DND-41 (cell line): ENCODE data around the gene PPFIBP1.

Experiments used
- ATAC-seq: fragments of 200-7000 bp; cut with Tn5 transposase; 3 replicates; pipeline ENCODE4 v1.9.1; 2021; ENCODE audit warnings: low read depth; ENCODE audit not compliant: insufficient read depth
- DNase-seq: peaks from one replicate; pipeline ENCODE4 v3.0.0-alpha.2; 2020
- H2AFZ ChIP-seq: 2 replicates; pipeline ENCODE4 v1.6.0; 2012; ENCODE audit warnings: low read depth, low read length
- H3K27ac ChIP-seq: 2 replicates; pipeline ENCODE4 v1.5.1; 2012; ENCODE audit warnings: low read length, inconsistent platforms
- H3K27me3 ChIP-seq: fragments of 200-600 bp; sonication (generic); 2 replicates; pipeline ENCODE4 v1.6.0; 2012; ENCODE audit warnings: low read length, mild to moderate bottlenecking, inconsistent platforms; ENCODE audit not compliant: insufficient read depth, poor library complexity
- H3K36me3 ChIP-seq: 2 replicates; pipeline ENCODE4 v1.5.1; 2012; ENCODE audit warnings: low read length, inconsistent platforms; ENCODE audit not compliant: insufficient read depth
- H3K4me1 ChIP-seq: 2 replicates; pipeline ENCODE4 v1.5.1; 2012; ENCODE audit warnings: mild to moderate bottlenecking, low read length; ENCODE audit not compliant: insufficient read depth
- H3K4me2 ChIP-seq: 2 replicates; pipeline ENCODE4 v1.6.0; 2012; ENCODE audit warnings: mild to moderate bottlenecking, moderate library complexity, low read length, inconsistent platforms; ENCODE audit not compliant: insufficient read depth
- H3K4me3 ChIP-seq, 2 experiments: fragments of 200-600 bp in 1 of 2; shearing (Covaris generic) in 1 of 2; 2 replicates each; pipeline ENCODE4 v1.5.1; 2012 to 2016; ENCODE audit warnings: inconsistent platforms in 2 of 2, low read length in 2 of 2, mild to moderate bottlenecking in 2 of 2, low read depth in 1 of 2, moderate library complexity in 1 of 2
- H3K79me2 ChIP-seq: 2 replicates; pipeline ENCODE4 v1.6.0; 2012; ENCODE audit warnings: low read length, inconsistent platforms; ENCODE audit not compliant: insufficient read depth
- H3K9ac ChIP-seq: 2 replicates; pipeline ENCODE4 v1.6.0; 2012; ENCODE audit warnings: low read depth, mild to moderate bottlenecking, inconsistent platforms, low read length, moderate library complexity
- H3K9me3 ChIP-seq: 2 replicates; pipeline ENCODE4 v1.5.1; 2012; ENCODE audit warnings: low read length, moderate library complexity, mild to moderate bottlenecking, inconsistent platforms; ENCODE audit not compliant: insufficient read depth, severe bottlenecking
- H4K20me1 ChIP-seq: 2 replicates; pipeline ENCODE4 v1.6.0; 2012; ENCODE audit warnings: low read length; ENCODE audit not compliant: insufficient read depth
- CTCF ChIP-seq: IDR thresholded peaks from 2 replicates; pipeline ENCODE4 v1.5.1; 2012; ENCODE audit warnings: borderline replicate concordance, low read length, moderate library complexity, mild to moderate bottlenecking; ENCODE audit not compliant: poor library complexity, severe bottlenecking; ENCODE audit errors: extremely low read depth
- EZH2 ChIP-seq: IDR thresholded peaks from 3 replicates; pipeline ENCODE4 v1.6.1; 2012; ENCODE audit warnings: borderline replicate concordance, low read depth, mild to moderate bottlenecking, moderate library complexity, low read length, inconsistent platforms; ENCODE audit not compliant: severe bottlenecking

Gene PPFIBP1

GRCh38 chr12:27561535-27562350 is 37.7 kb downstream of the PPFIBP1 start:
- Histone ChIP-seq H4K20me1 (no peaks in the 10 kb centered on the region), H3K27me3 (no peaks in the 10 kb centered on the region), H3K9me3 (no peaks in the 10 kb centered on the region), H3K27ac (no peak overlapping the region), H3K4me1 (no peaks in the 10 kb centered on the region), H3K36me3 (no peaks in the 10 kb centered on the region), H3K4me2 (no peak overlapping the region), H3K9ac (no peak overlapping the region), H3K4me3 (no peak overlapping the region), H3K79me2 (no peaks in the 10 kb centered on the region), H2AFZ (no peak overlapping the region)
- DNase-seq (no peak), ATAC-seq (no peak)
- TF ChIP-seq CTCF (no peak), EZH2 (no peak)

GRCh38 chr12:27564612-27565213 is 40.7 kb downstream of the PPFIBP1 start:
- Histone ChIP-seq H2AFZ (no peak overlapping the region), H3K79me2 (no peaks in the 10 kb centered on the region), H3K9ac (no peak overlapping the region), H4K20me1 (no peaks in the 10 kb centered on the region), H3K4me2 (no peak overlapping the region), H3K27ac (no peak overlapping the region), H3K4me1 (no peaks in the 10 kb centered on the region), H3K36me3 (no peaks in the 10 kb centered on the region), H3K27me3 (peaks cover 2% of the 10 kb centered on the region), H3K4me3 (no peak overlapping the region), H3K9me3 (no peaks in the 10 kb centered on the region)
- ATAC-seq (no peak), DNase-seq (no peak)
- TF ChIP-seq EZH2 (no peak), CTCF (no peak)

- Histone ChIP-seq H3K9ac (no peak overlapping the region), H3K4me2 (no peak overlapping the region), H3K79me2 (no peaks in the 10 kb centered on the region), H4K20me1 (no peaks in the 10 kb centered on the region), H3K9me3 (no peaks in the 10 kb centered on the region), H3K36me3 (no peaks in the 10 kb centered on the region), H3K4me3 (no peak overlapping the region), H3K27me3 (peaks cover 2% of the 10 kb centered on the region), H3K4me1 (no peaks in the 10 kb centered on the region), H3K27ac (no peak overlapping the region), H2AFZ (no peak overlapping the region)
- DNase-seq (no peak), ATAC-seq (no peak)
- TF ChIP-seq CTCF (no peak), EZH2 (no peak)
Observed at GRCh38 chr12:27566159-27566558, 42.2 kb downstream of the PPFIBP1 start.
